Upper lobe of left lung (tissue), 6 donors: Measurements from ENCODE around the gene GRK1. TPM values are rescaled to one million over a fixed set of nuclear protein-coding genes. Genes with fewer than 3 reads are reported as not detected.

ENCODE experiments used
- ATAC-seq, 2 donors: fragments of 200-7000 bp; cut with Tn5 transposase; one replicate each; pipeline ENCODE4 v1.9.1; 2022; ENCODE audit warnings: mild to moderate bottlenecking in 2 of 2, moderate library complexity in 2 of 2; ENCODE audit not compliant: low FRiP score in 2 of 2
- DNase-seq, 2 donors: peaks; one replicate each; pipeline ENCODE4 v3.0.0-alpha.2; 2019 to 2020
- H3K27ac ChIP-seq, 4 donors: fragments of 200-600 bp; sonication (generic); one replicate each; pipeline ENCODE4 v1.5.1; 2016 to 2019
- H3K27me3 ChIP-seq, 4 donors: fragments of 200-600 bp; sonication (generic); one replicate each; pipeline ENCODE4 v1.5.1; 2017 to 2019
- H3K36me3 ChIP-seq, 4 donors: fragments of 200-600 bp; sonication (generic); one replicate each; pipeline ENCODE4 v1.5.1; 2016 to 2019
- H3K4me1 ChIP-seq, 4 donors: fragments of 200-600 bp; sonication (generic); one replicate each; pipeline ENCODE4 v1.5.1; 2018 to 2019
- H3K4me3 ChIP-seq, 4 donors: fragments of 200-600 bp; sonication (generic); one replicate each; pipeline ENCODE4 v1.5.1; 2017 to 2019; ENCODE audit warnings: mild to moderate bottlenecking in 2 of 4, moderate library complexity in 1 of 4
- H3K9me3 ChIP-seq, 4 donors: fragments of 200-600 bp; sonication (generic); one replicate each; pipeline ENCODE4 v1.5.1; 2018 to 2019
- EP300 ChIP-seq, 4 donors: sonication (generic); formaldehyde crosslinking; IDR thresholded peaks; one replicate each; pipeline ENCODE4 v1.5.1; 2017; ENCODE audit warnings: antibody characterized with exemption in 4 of 4, control low read depth in 2 of 4
- POLR2A ChIP-seq, 4 donors: fragments of 450-650 bp; IDR thresholded peaks; one replicate each; pipeline ENCODE4 v1.5.1; 2016 to 2017; ENCODE audit warnings: antibody characterized with exemption in 4 of 4, mild to moderate bottlenecking in 2 of 4
- POLR2AphosphoS5 ChIP-seq, 2 donors: sonication (generic); formaldehyde crosslinking; IDR thresholded peaks; one replicate each; pipeline ENCODE4 v1.5.1; 2017; ENCODE audit warnings: antibody characterized with exemption in 2 of 2
- WGBS, 2 donors: methylation state at CpG; one replicate each; pipeline ENCODE4 v1.1.5; 2017 to 2018; 5-methylcytosine and 5-hydroxymethylcytosine counted together
- total RNA-seq, 6 donors: library from RNA; depleted of rRNA in 4 of 6; stranded (reverse); fragments of >200 nt in 4 of 6; gene quantifications; one replicate each; pipeline versions ENCODE4 v1.1.0 to v1.2.1, GENCODE V29; 2016 to 2021
- TF ChIP-seq, protein P1 (sequence below), 6 experiments: fragments of 450-650 bp in 4 of 6; fragments of 200-600 bp in 2 of 6; sonication (generic) in 2 of 6; IDR thresholded peaks; one replicate each; pipeline ENCODE4 v1.5.1; 2016 to 2019; ENCODE audit warnings: antibody characterized with exemption in 6 of 6
- donor health status: DM: no; HTN: no; CAD: no; lungs with moderate emphysema.
- donor health status: DM: no; HTN: yes; CAD: no; lungs with severe emphysema.

The GRK1 gene
- total RNA-seq, 6 donors from 2014 or later = 0.15 to 5.2 TPM; not detected in 4

DNA sequence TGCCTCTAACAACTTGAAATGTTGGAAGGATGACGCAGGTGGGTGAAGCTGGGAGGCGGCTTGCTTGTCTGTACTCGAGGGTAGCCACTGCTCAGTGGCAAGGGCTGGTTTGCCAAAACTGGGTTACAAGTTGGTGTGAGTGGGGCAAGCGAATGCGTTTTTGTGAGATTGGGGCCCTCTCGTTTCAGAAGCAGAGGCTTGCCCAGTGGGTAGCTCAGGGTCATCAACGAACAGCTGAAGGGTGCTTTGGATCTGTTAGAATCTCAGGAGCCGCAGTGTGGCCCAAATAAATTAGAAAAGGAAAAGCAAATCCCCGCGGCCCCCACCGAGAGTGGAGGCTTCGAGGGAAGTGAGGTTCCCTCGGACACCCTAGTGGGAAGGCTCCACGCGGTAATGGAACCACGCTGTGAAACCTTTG is 16.3 kb upstream of the GRK1 start:
- Histone ChIP-seq H3K4me3 (peak overlapping the region in 1 of 4 donors; percentile 5), H3K4me1 (peaks cover 7 to 21% (median 14%) of the 10 kb centered on the region in 4 donors), H3K27me3 (no peaks in the 10 kb centered on the region), H3K27ac (peak overlapping the region in 2 of 4 donors; percentile 0 to 58), H3K36me3 (no peaks in the 10 kb centered on the region), H3K9me3 (no peaks in the 10 kb centered on the region)
- DNase-seq (peak in 1 of 2 donors; percentile 19), ATAC-seq (no peak)
- 87 to 91% methylated on average over 16 of the region's 16 CpGs for WGBS, 2 donors
- TF ChIP-seq POLR2AphosphoS5 (IDR thresholded peaks at IDR 0.05) (no peak), POLR2A (IDR thresholded peaks at IDR 0.05) (no peak), EP300 (IDR thresholded peaks at IDR 0.05) (no peak)
- TF ChIP-seq, protein P1, sequence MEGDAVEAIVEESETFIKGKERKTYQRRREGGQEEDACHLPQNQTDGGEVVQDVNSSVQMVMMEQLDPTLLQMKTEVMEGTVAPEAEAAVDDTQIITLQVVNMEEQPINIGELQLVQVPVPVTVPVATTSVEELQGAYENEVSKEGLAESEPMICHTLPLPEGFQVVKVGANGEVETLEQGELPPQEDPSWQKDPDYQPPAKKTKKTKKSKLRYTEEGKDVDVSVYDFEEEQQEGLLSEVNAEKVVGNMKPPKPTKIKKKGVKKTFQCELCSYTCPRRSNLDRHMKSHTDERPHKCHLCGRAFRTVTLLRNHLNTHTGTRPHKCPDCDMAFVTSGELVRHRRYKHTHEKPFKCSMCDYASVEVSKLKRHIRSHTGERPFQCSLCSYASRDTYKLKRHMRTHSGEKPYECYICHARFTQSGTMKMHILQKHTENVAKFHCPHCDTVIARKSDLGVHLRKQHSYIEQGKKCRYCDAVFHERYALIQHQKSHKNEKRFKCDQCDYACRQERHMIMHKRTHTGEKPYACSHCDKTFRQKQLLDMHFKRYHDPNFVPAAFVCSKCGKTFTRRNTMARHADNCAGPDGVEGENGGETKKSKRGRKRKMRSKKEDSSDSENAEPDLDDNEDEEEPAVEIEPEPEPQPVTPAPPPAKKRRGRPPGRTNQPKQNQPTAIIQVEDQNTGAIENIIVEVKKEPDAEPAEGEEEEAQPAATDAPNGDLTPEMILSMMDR (IDR thresholded peaks at IDR 0.05) = no peak

DNA sequence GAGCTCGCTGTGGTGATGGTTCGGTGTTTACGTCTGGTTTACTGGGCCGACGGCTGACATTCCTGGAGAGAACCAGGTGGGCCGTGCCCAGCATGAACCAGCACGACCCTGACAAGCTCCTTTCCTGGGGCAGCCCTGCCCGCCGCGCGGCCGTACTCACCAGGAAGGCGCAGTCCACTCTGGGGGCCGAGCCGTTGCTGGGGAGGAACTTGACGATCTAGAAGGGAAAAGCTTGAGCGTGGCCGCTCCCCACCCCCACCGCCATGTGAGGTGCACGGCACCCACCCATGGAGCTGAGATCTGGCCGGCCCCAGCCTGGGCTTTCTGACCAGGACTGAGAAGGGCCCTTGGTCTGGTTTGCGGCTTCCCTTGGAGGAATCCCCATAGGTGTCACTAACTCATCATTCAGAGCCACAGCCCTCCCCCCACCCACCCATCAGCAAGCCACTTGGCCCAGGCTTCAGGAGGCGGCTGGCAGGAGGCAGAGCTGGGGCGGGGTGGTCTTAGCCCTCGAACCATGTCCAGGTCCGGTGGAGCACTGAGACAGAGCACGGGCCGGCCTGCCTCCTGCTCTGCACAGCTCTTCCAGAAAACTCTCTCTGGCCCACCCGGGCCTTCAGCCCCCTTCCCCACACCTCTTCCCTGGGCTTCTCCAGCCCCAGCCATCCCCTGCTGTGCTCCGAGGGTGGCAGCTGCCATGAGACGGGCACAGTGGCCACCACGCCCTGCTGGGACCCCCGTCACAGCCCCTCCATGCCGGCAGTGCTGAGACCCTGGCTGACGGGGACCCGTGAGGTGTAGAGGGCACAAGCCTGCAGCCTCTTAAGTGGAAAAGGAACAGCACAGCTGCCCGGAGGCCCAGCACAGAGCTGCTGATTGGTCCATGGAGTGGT is 15.3 kb upstream of the GRK1 start:
- Histone ChIP-seq H3K27me3 (no peaks in the 10 kb centered on the region), H3K27ac (no peak overlapping the region), H3K9me3 (no peaks in the 10 kb centered on the region), H3K36me3 (no peaks in the 10 kb centered on the region), H3K4me3 (no peak overlapping the region), H3K4me1 (peaks cover 5 to 13% (median 9%) of the 10 kb centered on the region in 4 donors)
- 95 to 96% methylated on average over 30 to 31 of the region's 37 CpGs for WGBS, 2 donors
- DNase-seq = peak; percentile 20 to 67
- no peak for ATAC-seq
- TF ChIP-seq POLR2A (IDR thresholded peaks at IDR 0.05) (no peak), EP300 (IDR thresholded peaks at IDR 0.05) (no peak), POLR2AphosphoS5 (IDR thresholded peaks at IDR 0.05) (no peak)
- TF ChIP-seq, protein P1 (IDR thresholded peaks at IDR 0.05) = no peak

GRCh38 chr13:113652404-113653263 is 14.4 kb upstream of the GRK1 start:
- Histone ChIP-seq H3K4me1 (peaks cover 0 to 5% (median 2%) of the 10 kb centered on the region in 4 donors), H3K9me3 (no peaks in the 10 kb centered on the region), H3K4me3 (no peak overlapping the region), H3K36me3 (no peaks in the 10 kb centered on the region), H3K27me3 (no peaks in the 10 kb centered on the region), H3K27ac (no peak overlapping the region)
- TF ChIP-seq, protein P1 (IDR thresholded peaks at IDR 0.05) = no peak
- no peak for TF ChIP-seq POLR2AphosphoS5 (IDR thresholded peaks at IDR 0.05)
- no peak for TF ChIP-seq POLR2A (IDR thresholded peaks at IDR 0.05)
- TF ChIP-seq EP300 (IDR thresholded peaks at IDR 0.05) = no peak
- WGBS, 2 donors = 90 to 94% methylated on average over 24 of the region's 24 CpGs
- ATAC-seq (no peak), DNase-seq (peak in 1 of 2 donors; percentile 19)

- H3K9me3 ChIP-seq = no peaks in the 10 kb centered on the region
- H3K27ac ChIP-seq = no peak overlapping the region
- WGBS, 2 donors = 59 to 61% methylated on average over 24 of the region's 24 CpGs
- H3K4me3 ChIP-seq = no peak overlapping the region
- ATAC-seq = no peak
- no peaks in the 10 kb centered on the region for H3K36me3 ChIP-seq
- peaks cover 0 to 5% (median 0%) of the 10 kb centered on the region in 4 donors for H3K4me1 ChIP-seq
- peak; percentile 12 to 60 for DNase-seq
- no peak for TF ChIP-seq POLR2AphosphoS5 (IDR thresholded peaks at IDR 0.05)
- TF ChIP-seq POLR2A (IDR thresholded peaks at IDR 0.05) = no peak
- TF ChIP-seq EP300 (IDR thresholded peaks at IDR 0.05) = no peak
- TF ChIP-seq, protein P1 (IDR thresholded peaks at IDR 0.05) = no peak
- H3K27me3 ChIP-seq = no peaks in the 10 kb centered on the region
Observed at GRCh38 chr13:113653264-113654174, 13.5 kb upstream of the GRK1 start.
